ENCODE results near the gene TNS3. TPM values are rescaled to one million over a fixed set of nuclear protein-coding genes. Genes with fewer than 3 reads are reported as not detected.

Gene TNS3
- total RNA-seq, 1 donor from 2014 or later: 452 TPM

DNA sequence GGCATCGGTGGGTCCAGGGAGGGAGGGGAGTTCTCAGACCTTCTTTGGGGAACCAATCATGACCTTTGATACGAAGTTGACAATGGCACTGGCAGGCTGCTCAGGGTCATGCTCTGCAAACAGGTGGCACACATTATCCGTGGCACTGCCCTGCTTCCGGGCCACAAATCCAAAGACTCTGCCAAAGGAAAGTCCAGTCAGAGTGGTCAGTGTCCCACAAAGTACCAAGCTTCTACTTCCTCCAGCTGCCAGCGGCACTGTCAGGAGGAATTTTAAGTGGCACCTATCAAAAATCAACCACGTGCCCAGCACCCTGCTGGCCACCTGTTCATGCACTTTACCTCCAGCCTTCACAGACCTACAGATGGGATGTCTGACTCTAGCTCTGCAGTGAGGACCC lies 303.9 kb downstream of the TNS3 start:
- peaks cover 80% of the 10 kb centered on the region for H3K36me3 Mint-ChIP-seq
- H3K4me3 Mint-ChIP-seq: no peak overlapping the region
- no peak overlapping the region for H3K27ac Mint-ChIP-seq
- TF ChIP-seq, protein P1, sequence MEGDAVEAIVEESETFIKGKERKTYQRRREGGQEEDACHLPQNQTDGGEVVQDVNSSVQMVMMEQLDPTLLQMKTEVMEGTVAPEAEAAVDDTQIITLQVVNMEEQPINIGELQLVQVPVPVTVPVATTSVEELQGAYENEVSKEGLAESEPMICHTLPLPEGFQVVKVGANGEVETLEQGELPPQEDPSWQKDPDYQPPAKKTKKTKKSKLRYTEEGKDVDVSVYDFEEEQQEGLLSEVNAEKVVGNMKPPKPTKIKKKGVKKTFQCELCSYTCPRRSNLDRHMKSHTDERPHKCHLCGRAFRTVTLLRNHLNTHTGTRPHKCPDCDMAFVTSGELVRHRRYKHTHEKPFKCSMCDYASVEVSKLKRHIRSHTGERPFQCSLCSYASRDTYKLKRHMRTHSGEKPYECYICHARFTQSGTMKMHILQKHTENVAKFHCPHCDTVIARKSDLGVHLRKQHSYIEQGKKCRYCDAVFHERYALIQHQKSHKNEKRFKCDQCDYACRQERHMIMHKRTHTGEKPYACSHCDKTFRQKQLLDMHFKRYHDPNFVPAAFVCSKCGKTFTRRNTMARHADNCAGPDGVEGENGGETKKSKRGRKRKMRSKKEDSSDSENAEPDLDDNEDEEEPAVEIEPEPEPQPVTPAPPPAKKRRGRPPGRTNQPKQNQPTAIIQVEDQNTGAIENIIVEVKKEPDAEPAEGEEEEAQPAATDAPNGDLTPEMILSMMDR (IDR thresholded peaks at IDR 0.05; ENCODE audit: unreplicated experiment): no peak
- H3K4me1 Mint-ChIP-seq: no peaks in the 10 kb centered on the region
- no peak for DNase-seq (ENCODE audit: low spot score in 2 of 2, unreplicated experiment in 2 of 2)
- no peaks in the 10 kb centered on the region for H3K27me3 Mint-ChIP-seq (ENCODE audit: low read depth)
- H3K9me3 Mint-ChIP-seq: peaks cover 11% of the 10 kb centered on the region

DNA sequence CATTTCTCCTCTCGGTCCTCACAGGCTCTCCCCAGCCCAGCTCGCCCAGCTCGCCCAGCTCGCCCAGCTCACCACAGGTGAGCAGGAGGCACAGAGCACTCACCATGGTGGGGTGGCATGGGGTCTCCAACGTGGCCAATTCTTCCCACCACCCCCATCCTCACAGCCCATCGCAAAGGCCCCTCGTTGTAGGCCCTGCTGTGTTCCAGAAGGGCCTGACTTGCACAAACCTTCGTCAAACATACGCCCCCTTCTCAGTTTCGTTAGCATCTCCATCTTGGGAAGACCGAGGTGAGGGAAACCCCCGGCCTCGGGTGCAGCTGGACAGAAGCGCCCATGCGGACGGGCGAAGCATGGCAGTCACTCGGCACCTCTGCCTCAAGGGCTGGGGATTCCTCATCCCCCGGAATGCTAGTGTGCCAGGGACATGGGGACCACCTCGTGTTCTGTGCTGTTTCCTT lies 304.6 kb downstream of the TNS3 start:
- Mint-ChIP-seq H3K4me1 (no peaks in the 10 kb centered on the region), H3K36me3 (peaks cover 77% of the 10 kb centered on the region), H3K27me3 (ENCODE audit: low read depth) (no peaks in the 10 kb centered on the region), H3K27ac (no peak overlapping the region), H3K9me3 (peaks cover 15% of the 10 kb centered on the region), H3K4me3 (no peak overlapping the region)
- TF ChIP-seq, protein P1 (IDR thresholded peaks at IDR 0.05; ENCODE audit: unreplicated experiment): no peak
- no peak for DNase-seq (ENCODE audit: low spot score in 2 of 2, unreplicated experiment in 2 of 2)

GRCh38 chr7:47273974-47274766 lies 307.7 kb downstream of the TNS3 start:
- Mint-ChIP-seq H3K4me1 (no peaks in the 10 kb centered on the region), H3K27ac (no peak overlapping the region), H3K4me3 (no peak overlapping the region), H3K9me3 (peaks cover 40% of the 10 kb centered on the region), H3K36me3 (peaks cover 54% of the 10 kb centered on the region), H3K27me3 (ENCODE audit: low read depth) (no peaks in the 10 kb centered on the region)
- DNase-seq (ENCODE audit: low spot score in 2 of 2, unreplicated experiment in 2 of 2): no peak
- TF ChIP-seq, protein P1 (IDR thresholded peaks at IDR 0.05; ENCODE audit: unreplicated experiment): no peak

- Mint-ChIP-seq H3K27ac (no peak overlapping the region), H3K9me3 (peaks cover 48% of the 10 kb centered on the region), H3K4me3 (no peak overlapping the region), H3K27me3 (ENCODE audit: low read depth) (no peaks in the 10 kb centered on the region), H3K4me1 (no peaks in the 10 kb centered on the region), H3K36me3 (peaks cover 54% of the 10 kb centered on the region)
- DNase-seq (ENCODE audit: low spot score in 2 of 2, unreplicated experiment in 2 of 2): no peak
- TF ChIP-seq, protein P1 (IDR thresholded peaks at IDR 0.05; ENCODE audit: unreplicated experiment): no peak
Measured at GRCh38 chr7:47273088-47273487, 308.8 kb downstream of the TNS3 start.

DNA sequence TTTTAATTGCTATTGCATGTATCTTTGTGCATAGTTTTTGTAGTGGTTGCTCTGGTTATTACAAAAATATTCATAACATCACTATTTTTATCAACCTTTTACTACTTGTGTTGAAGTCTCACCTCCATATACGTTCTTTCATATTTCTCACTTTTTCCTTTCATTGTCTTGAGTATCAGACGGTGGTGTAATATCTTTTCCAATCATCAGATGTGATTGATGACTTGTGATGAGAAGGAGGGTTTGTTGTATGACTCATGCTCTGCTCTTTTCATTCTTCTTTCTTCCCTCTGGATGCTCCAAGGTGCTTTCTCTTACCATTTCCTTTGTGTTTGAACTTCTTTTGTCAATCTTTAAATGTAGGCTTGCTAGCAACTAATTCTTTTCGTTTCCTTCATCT lies 310.2 kb downstream of the TNS3 start:
- no peak overlapping the region for H3K27ac Mint-ChIP-seq
- TF ChIP-seq, protein P1 (IDR thresholded peaks at IDR 0.05; ENCODE audit: unreplicated experiment): no peak
- H3K4me3 Mint-ChIP-seq: no peak overlapping the region
- H3K27me3 Mint-ChIP-seq (ENCODE audit: low read depth): no peaks in the 10 kb centered on the region
- peaks cover 47% of the 10 kb centered on the region for H3K36me3 Mint-ChIP-seq
- peaks cover 54% of the 10 kb centered on the region for H3K9me3 Mint-ChIP-seq
- DNase-seq (ENCODE audit: low spot score in 2 of 2, unreplicated experiment in 2 of 2): no peak
- H3K4me1 Mint-ChIP-seq: no peaks in the 10 kb centered on the region

All from mesothelial cell of epicardium (in vitro differentiated cells).